ENCODE data around the gene DNAH7. TPM values are rescaled to one million over a fixed set of nuclear protein-coding genes. Genes with fewer than 3 reads are reported as not detected.

Gene DNAH7
- total RNA-seq, 4 donors from 2014 or later: 9.9 to 21.7 (median 15.5) TPM

- no peaks in the 10 kb centered on the region for H3K9me3 ChIP-seq
- 94 to 95% methylated on average over 3 of the region's 3 CpGs for WGBS, 2 donors
- intact Hi-C loops (cut with DNase I): no loop called here
- H3K36me3 ChIP-seq: no peaks in the 10 kb centered on the region
- DNase-seq: no peak
- H3K27ac ChIP-seq: no peak overlapping the region
- H3K4me3 ChIP-seq (replicated peaks in 1 of 3): no peak overlapping the region
- H3K27me3 ChIP-seq: no peaks in the 10 kb centered on the region
- TF ChIP-seq CTCF (IDR thresholded peaks at IDR 0.05): no peak
- no peak for TF ChIP-seq POLR2A (IDR thresholded peaks at IDR 0.05)
- peaks cover 2 to 3% of the 10 kb centered on the region in 2 donors for H3K4me1 ChIP-seq
These were observed 245.4 kb downstream of the DNAH7 start for GRCh38 chr2:195823206-195823605.

GRCh38 chr2:195821566-195821932 is 247.1 kb downstream of the DNAH7 start:
- Histone ChIP-seq H3K9me3 (no peaks in the 10 kb centered on the region), H3K27me3 (no peaks in the 10 kb centered on the region), H3K36me3 (no peaks in the 10 kb centered on the region), H3K4me3 (replicated peaks in 1 of 3) (no peak overlapping the region), H3K4me1 (peaks cover 2 to 3% of the 10 kb centered on the region in 2 donors), H3K27ac (no peak overlapping the region)
- no peak for TF ChIP-seq POLR2A (IDR thresholded peaks at IDR 0.05)
- no peak for TF ChIP-seq CTCF (IDR thresholded peaks at IDR 0.05)
- intact Hi-C loops (cut with DNase I): no loop called here
- no peak for DNase-seq
- WGBS, 2 donors: 90 to 93% methylated on average over 5 of the region's 5 CpGs

DNA sequence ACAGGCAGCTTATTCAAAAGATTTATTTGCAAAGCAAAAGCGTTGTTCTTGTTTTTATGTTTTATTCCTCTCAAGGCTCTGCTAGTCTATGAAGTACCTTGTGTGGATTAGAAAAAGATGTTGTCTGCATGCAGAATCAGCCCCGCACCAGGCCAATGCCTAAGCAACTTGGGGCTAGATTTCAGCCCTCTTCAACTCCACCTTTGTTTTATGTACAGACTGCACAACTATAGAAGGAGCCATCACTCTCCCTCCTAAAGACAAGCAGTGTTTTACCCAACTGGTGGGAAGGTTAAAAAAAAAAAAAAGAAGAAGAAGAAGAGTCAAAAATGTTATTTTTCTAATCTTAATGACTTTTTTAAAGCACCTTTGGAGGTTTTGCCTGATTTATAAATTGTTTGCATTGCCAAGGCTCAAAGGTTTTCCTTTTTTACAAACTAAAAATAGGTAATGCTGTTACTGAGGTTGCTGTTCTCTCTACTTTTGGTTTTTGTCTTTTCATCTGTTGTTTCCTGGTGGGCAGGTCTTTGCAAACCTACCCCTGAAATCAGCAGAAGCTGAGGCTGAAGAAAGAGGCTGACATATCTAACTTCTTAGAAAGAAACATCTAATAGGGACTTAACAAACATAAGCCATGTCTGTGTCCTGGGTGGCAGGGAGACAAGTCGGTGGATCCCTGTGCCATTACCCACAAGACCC is 247.6 kb downstream of the DNAH7 start:
- no peak for DNase-seq
- no peak overlapping the region for H3K27ac ChIP-seq
- TF ChIP-seq CTCF (IDR thresholded peaks at IDR 0.05) (no peak), POLR2A (IDR thresholded peaks at IDR 0.05) (no peak)
- H3K4me1 ChIP-seq: peaks cover 2 to 3% of the 10 kb centered on the region in 2 donors
- intact Hi-C loops (cut with DNase I): no loop called here
- H3K27me3 ChIP-seq: no peaks in the 10 kb centered on the region
- H3K4me3 ChIP-seq (replicated peaks in 1 of 3): no peak overlapping the region
- H3K9me3 ChIP-seq: no peaks in the 10 kb centered on the region
- WGBS, 2 donors: 93 to 94% methylated on average over 3 of the region's 3 CpGs
- peaks cover 0 to 3% of the 10 kb centered on the region in 2 donors for H3K36me3 ChIP-seq

DNA sequence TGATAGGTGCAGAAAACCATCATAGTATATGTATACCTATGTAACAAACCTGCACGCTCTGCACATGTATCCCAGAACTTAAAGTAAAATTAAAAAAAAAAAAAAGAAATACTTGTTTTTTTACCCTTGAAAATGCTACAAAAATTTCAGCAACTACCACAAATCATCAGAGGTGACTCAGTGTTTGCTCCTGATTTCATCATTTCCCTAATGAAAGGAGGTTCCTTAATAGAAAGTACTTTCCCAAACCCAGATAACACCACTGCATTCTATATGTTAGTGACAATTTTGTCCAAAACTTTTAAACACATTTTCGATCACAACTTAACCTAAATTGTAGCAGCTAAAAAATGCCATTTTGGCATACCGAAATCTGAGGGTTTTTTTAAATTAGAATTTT is 248.3 kb downstream of the DNAH7 start:
- WGBS, 2 donors: 94 to 97% methylated on average over 3 of the region's 3 CpGs

More for the DNA sequence above, 248.3 kb downstream of the DNAH7 start:
- no peak for DNase-seq
- Histone ChIP-seq H3K4me3 (replicated peaks in 1 of 3) (no peak overlapping the region), H3K36me3 (peaks cover 0 to 3% of the 10 kb centered on the region in 2 donors), H3K27ac (no peak overlapping the region), H3K9me3 (no peaks in the 10 kb centered on the region), H3K27me3 (no peaks in the 10 kb centered on the region), H3K4me1 (peaks cover 2 to 3% of the 10 kb centered on the region in 2 donors)
- intact Hi-C loops (cut with DNase I): no loop called here
- TF ChIP-seq POLR2A (IDR thresholded peaks at IDR 0.05) (no peak), CTCF (IDR thresholded peaks at IDR 0.05) (no peak)
